ENCODE measurements around the gene KRT83.

Gene KRT83

GRCh38 chr12:52334185-52334584 lies 13.0 kb upstream of the KRT83 start:
- no peaks in the 10 kb centered on the region for H3K4me1 ChIP-seq (ENCODE audit: insufficient read depth, low read length, severe bottlenecking)
- peaks cover 4% of the 10 kb centered on the region; the same call in 1 of the 2 replicates for H3K27me3 ChIP-seq (ENCODE audit: insufficient read depth, low read length)
- TF ChIP-seq EZH2 (IDR thresholded peaks at IDR 0.05; ENCODE audit: borderline replicate concordance, low read length) (no peak), CTCF (IDR thresholded peaks at IDR 0.05; ENCODE audit: low read length) (no peak)
- H3K4me2 ChIP-seq (ENCODE audit: low read length): no peak overlapping the region
- H3F3A ChIP-seq (ENCODE audit: insufficient read depth, low read length): no peaks in the 10 kb centered on the region; the same call in 1 of the 2 replicates
- no peak overlapping the region for H2AFZ ChIP-seq (ENCODE audit: low read length)
- no peak overlapping the region for H3K27ac ChIP-seq (ENCODE audit: low read depth, low read length, poor library complexity, severe bottlenecking)
- H3K9ac ChIP-seq (ENCODE audit: low read length): no peak overlapping the region
- no peaks in the 10 kb centered on the region for H3K79me2 ChIP-seq (ENCODE audit: insufficient read depth, low read length)
- no peak overlapping the region for H3K4me3 ChIP-seq (ENCODE audit: low read depth, low read length, poor library complexity, severe bottlenecking)
- no peaks in the 10 kb centered on the region; the same call in 1 of the 2 replicates for H3K9me3 ChIP-seq (ENCODE audit: low read length)
- H3K36me3 ChIP-seq (ENCODE audit: insufficient read depth, low read length): no peaks in the 10 kb centered on the region
- H4K20me1 ChIP-seq (ENCODE audit: insufficient read depth, low read length): no peaks in the 10 kb centered on the region
- H3K9me2 ChIP-seq (ENCODE audit: low read depth, low read length): no peaks in the 10 kb centered on the region

GRCh38 chr12:52333321-52333720 lies 12.1 kb upstream of the KRT83 start:
- Histone ChIP-seq H3K9me2 (ENCODE audit: low read depth, low read length) (no peaks in the 10 kb centered on the region), H3K27me3 (ENCODE audit: insufficient read depth, low read length) (peaks cover 6% of the 10 kb centered on the region; the same call in 1 of the 2 replicates)
- TF ChIP-seq EZH2 (IDR thresholded peaks at IDR 0.05; ENCODE audit: borderline replicate concordance, low read length): no peak

GRCh38 chr12:52332381-52332780 lies 11.2 kb upstream of the KRT83 start:
- Histone ChIP-seq H3K36me3 (ENCODE audit: insufficient read depth, low read length) (no peaks in the 10 kb centered on the region), H3K9me2 (ENCODE audit: low read depth, low read length) (no peaks in the 10 kb centered on the region), H3K4me3 (ENCODE audit: low read depth, low read length, poor library complexity, severe bottlenecking) (no peak overlapping the region), H3K79me2 (ENCODE audit: insufficient read depth, low read length) (no peaks in the 10 kb centered on the region), H3K4me1 (ENCODE audit: insufficient read depth, low read length, severe bottlenecking) (no peaks in the 10 kb centered on the region), H3F3A (ENCODE audit: insufficient read depth, low read length) (no peaks in the 10 kb centered on the region; the same call in 1 of the 2 replicates), H3K9ac (ENCODE audit: low read length) (no peak overlapping the region), H3K9me3 (ENCODE audit: low read length) (no peaks in the 10 kb centered on the region; the same call in 1 of the 2 replicates), H3K27ac (ENCODE audit: low read depth, low read length, poor library complexity, severe bottlenecking) (no peak overlapping the region), H2AFZ (ENCODE audit: low read length) (no peak overlapping the region), H4K20me1 (ENCODE audit: insufficient read depth, low read length) (no peaks in the 10 kb centered on the region), H3K4me2 (ENCODE audit: low read length) (no peak overlapping the region), H3K27me3 (ENCODE audit: insufficient read depth, low read length) (0 out of 2 replicates have a peak, but pooled peaks cover 5% of the 10 kb centered on the region)
- TF ChIP-seq CTCF (IDR thresholded peaks at IDR 0.05; ENCODE audit: low read length) (no peak), EZH2 (IDR thresholded peaks at IDR 0.05; ENCODE audit: borderline replicate concordance, low read length) (no peak)

More at GRCh38 chr12:52333321-52333720, 12.1 kb upstream of the KRT83 start:
- Histone ChIP-seq H3K36me3 (ENCODE audit: insufficient read depth, low read length) (no peaks in the 10 kb centered on the region), H3K9ac (ENCODE audit: low read length) (no peak overlapping the region), H4K20me1 (ENCODE audit: insufficient read depth, low read length) (no peaks in the 10 kb centered on the region), H3K9me3 (ENCODE audit: low read length) (no peaks in the 10 kb centered on the region; the same call in 1 of the 2 replicates), H3K4me2 (ENCODE audit: low read length) (no peak overlapping the region), H3K4me1 (ENCODE audit: insufficient read depth, low read length, severe bottlenecking) (no peaks in the 10 kb centered on the region), H3K4me3 (ENCODE audit: low read depth, low read length, poor library complexity, severe bottlenecking) (no peak overlapping the region), H2AFZ (ENCODE audit: low read length) (no peak overlapping the region), H3K79me2 (ENCODE audit: insufficient read depth, low read length) (no peaks in the 10 kb centered on the region), H3K27ac (ENCODE audit: low read depth, low read length, poor library complexity, severe bottlenecking) (no peak overlapping the region), H3F3A (ENCODE audit: insufficient read depth, low read length) (no peaks in the 10 kb centered on the region; the same call in 1 of the 2 replicates)

GRCh38 chr12:52331833-52332232 lies 10.6 kb upstream of the KRT83 start:
- TF ChIP-seq EZH2 (IDR thresholded peaks at IDR 0.05; ENCODE audit: borderline replicate concordance, low read length): no peak
- TF ChIP-seq CTCF (IDR thresholded peaks at IDR 0.05; ENCODE audit: low read length): no peak
- H3K27me3 ChIP-seq (ENCODE audit: insufficient read depth, low read length): 0 out of 2 replicates have a peak, but pooled peaks cover 5% of the 10 kb centered on the region
- no peak overlapping the region for H3K4me3 ChIP-seq (ENCODE audit: low read depth, low read length, poor library complexity, severe bottlenecking)
- H3K9ac ChIP-seq (ENCODE audit: low read length): no peak overlapping the region
- no peak overlapping the region for H3K4me2 ChIP-seq (ENCODE audit: low read length)
- H2AFZ ChIP-seq (ENCODE audit: low read length): no peak overlapping the region
- H3K27ac ChIP-seq (ENCODE audit: low read depth, low read length, poor library complexity, severe bottlenecking): no peak overlapping the region
- H3K36me3 ChIP-seq (ENCODE audit: insufficient read depth, low read length): no peaks in the 10 kb centered on the region
- no peaks in the 10 kb centered on the region for H3F3A ChIP-seq (ENCODE audit: insufficient read depth, low read length)
- H3K9me3 ChIP-seq (ENCODE audit: low read length): no peaks in the 10 kb centered on the region
- no peaks in the 10 kb centered on the region for H4K20me1 ChIP-seq (ENCODE audit: insufficient read depth, low read length)
- H3K79me2 ChIP-seq (ENCODE audit: insufficient read depth, low read length): no peaks in the 10 kb centered on the region
- H3K9me2 ChIP-seq (ENCODE audit: low read depth, low read length): no peaks in the 10 kb centered on the region
- no peaks in the 10 kb centered on the region for H3K4me1 ChIP-seq (ENCODE audit: insufficient read depth, low read length, severe bottlenecking)
